Ovary (tissue), 9 donors: ENCODE results near the gene DPP3. TPM values are rescaled to one million over a fixed set of nuclear protein-coding genes. Genes with fewer than 3 reads are reported as not detected.

Experiments used
- DNase-seq, 5 donors: peaks; one replicate each; pipeline ENCODE4 v3.0.0-alpha.2; 2019 to 2020
- H3K27ac ChIP-seq, 2 donors: fragments of 200-600 bp; one replicate each; pipeline versions ENCODE4 v1.5.1 to v1.8.0; 2019 to 2022
- H3K27me3 ChIP-seq: fragments of 200-600 bp; one replicate; pipeline ENCODE4 v1.8.0; 2022
- H3K36me3 ChIP-seq: fragments of 200-600 bp; sonication (generic); one replicate; pipeline ENCODE4 v1.5.1; 2019
- H3K4me1 ChIP-seq: one replicate; pipeline ENCODE4 v1.8.1; 2013; ENCODE audit warnings: mild to moderate bottlenecking, moderate library complexity; ENCODE audit not compliant: insufficient read depth
- H3K4me3 ChIP-seq: fragments of 200-600 bp; sonication (generic); one replicate; pipeline ENCODE4 v1.5.1; 2017
- H3K9me3 ChIP-seq, 2 donors: fragments of 200-600 bp in 1 of 2; sonication (generic) in 1 of 2; one replicate each; pipeline versions ENCODE4 v1.5.1 to v1.8.1; 2013 to 2019; ENCODE audit warnings: mild to moderate bottlenecking in 1 of 2, moderate library complexity in 1 of 2
- CTCF ChIP-seq, 3 donors: fragments of 450-650 bp in 2 of 3; fragments of 200-600 bp in 1 of 3; IDR thresholded peaks; one replicate each; pipeline versions ENCODE4 v1.5.1 to v1.8.0; 2016 to 2022; ENCODE audit warnings: antibody characterized with exemption in 3 of 3, mild to moderate bottlenecking in 1 of 3
- EP300 ChIP-seq: sonication (generic); formaldehyde crosslinking; IDR thresholded peaks from one replicate; pipeline ENCODE4 v1.6.1; 2017; ENCODE audit warnings: antibody characterized with exemption
- POLR2A ChIP-seq: fragments of 450-650 bp; IDR thresholded peaks from one replicate; pipeline ENCODE4 v1.6.1; 2017; ENCODE audit warnings: antibody characterized with exemption, mild to moderate bottlenecking, moderate library complexity
- WGBS, 3 donors: extraction: QIAGEN DNeasy Blood & Tissue Kit in 1 of 3; methylation state at CpG; one replicate each; pipeline versions ENCODE4 v1.1.5 to v1.1.7; 2013 to 2017; 5-methylcytosine and 5-hydroxymethylcytosine counted together
- intact Hi-C, 4 donors: fragments of 100-400 bp; cut with DNase I; formaldehyde crosslinking; loops; one replicate each; pipeline versions ENCODE4 v1.11.0 to v1.15.1; 2022 to 2023
- polyA plus RNA-seq, 2 donors: library from polyadenylated mRNA; stranded (reverse); fragments of 200-250 nt in 1 of 2; fragments of 350-450 nt in 1 of 2; fragmentation: Illumina TruSeq in 1 of 2; extraction: RNeasy Lipid Tissue Mini Kit (QIAGEN cat#74804) in 1 of 2; gene quantifications; one replicate each; pipeline ENCODE4 v1.2.3, GENCODE V29; 2013 to 2014
- total RNA-seq, 7 donors: library from RNA; depleted of rRNA in 2 of 7; stranded (reverse); fragments of >200 nt in 2 of 7; fragmentation: NEBNext Ultra II Directional in 3 of 7; extraction: Animal tissue kit (Norgen Biotek cat#: 25700) in 3 of 7; gene quantifications; one replicate each; pipeline versions ENCODE4 v1.1.0 to v1.2.4, GENCODE V29; 2016 to 2023
- donor health status: DM: no; HTN: no; CAD: no; lungs with moderate emphysema.
- donor health status: DM: no; HTN: no; CAD: no.
- donor health status: Bipolar disorder and iron deficiency.
- donor health status: DM: yes; HTN: yes; CAD: no.
- donor health status: DM: no; HTN: no; CAD: no.
- donor health status: DM: yes; HTN: yes; CAD: no.

Gene DPP3
- total and polyA plus RNA-seq, 9 donors = 6.5 to 19.3 (median 11.5) TPM

- no peak overlapping the region for H3K27ac ChIP-seq
- no peak for TF ChIP-seq EP300
- no peak for TF ChIP-seq POLR2A
- TF ChIP-seq CTCF (IDR thresholded peaks at IDR 0.05) = no peak
- no peaks in the 10 kb centered on the region for H3K36me3 ChIP-seq
- no peak overlapping the region for H3K4me3 ChIP-seq
- no peak for DNase-seq
- no peaks in the 10 kb centered on the region for H3K27me3 ChIP-seq
- no peaks in the 10 kb centered on the region for H3K4me1 ChIP-seq
- intact Hi-C loops = no loop called here
- H3K9me3 ChIP-seq = no peaks in the 10 kb centered on the region
These were observed 33.2 kb upstream of the DPP3 start for GRCh38 chr11:66447012-66447411.

- WGBS, 3 donors = 74 to 85% (median 77%) methylated on average over 4 of the region's 4 CpGs
- H3K27ac ChIP-seq = no peak overlapping the region
- no peak for DNase-seq
- H3K4me3 ChIP-seq = no peak overlapping the region
- no peaks in the 10 kb centered on the region for H3K4me1 ChIP-seq
- intact Hi-C loops = no loop called here
- no peaks in the 10 kb centered on the region for H3K9me3 ChIP-seq
- TF ChIP-seq POLR2A (no peak), CTCF (IDR thresholded peaks at IDR 0.05) (no peak), EP300 (no peak)
- H3K36me3 ChIP-seq = no peaks in the 10 kb centered on the region
- H3K27me3 ChIP-seq = no peaks in the 10 kb centered on the region
These were observed 31.7 kb upstream of the DPP3 start for GRCh38 chr11:66448523-66448922.

GRCh38 chr11:66450560-66450959 is 29.7 kb upstream of the DPP3 start:
- DNase-seq = no peak
- no peaks in the 10 kb centered on the region for H3K9me3 ChIP-seq
- no peaks in the 10 kb centered on the region for H3K36me3 ChIP-seq
- no peak overlapping the region for H3K27ac ChIP-seq
- H3K4me3 ChIP-seq = no peak overlapping the region
- 67 to 75% (median 69%) methylated on average over 4 of the region's 4 CpGs for WGBS, 3 donors
- intact Hi-C loops = no loop called here
- no peaks in the 10 kb centered on the region for H3K27me3 ChIP-seq
- no peak for TF ChIP-seq CTCF (IDR thresholded peaks at IDR 0.05)
- TF ChIP-seq POLR2A = no peak
- TF ChIP-seq EP300 = no peak
- no peaks in the 10 kb centered on the region for H3K4me1 ChIP-seq

- no peak for DNase-seq
- Histone ChIP-seq H3K27ac (no peak overlapping the region), H3K36me3 (no peaks in the 10 kb centered on the region), H3K4me3 (no peak overlapping the region), H3K27me3 (no peaks in the 10 kb centered on the region), H3K9me3 (no peaks in the 10 kb centered on the region), H3K4me1 (no peaks in the 10 kb centered on the region)
- TF ChIP-seq POLR2A (no peak), CTCF (IDR thresholded peaks at IDR 0.05) (no peak), EP300 (no peak)
- 79 to 92% (median 84%) methylated on average over 4 of the region's 4 CpGs for WGBS, 3 donors
- intact Hi-C loops = no loop called here
These were observed 28.6 kb upstream of the DPP3 start for GRCh38 chr11:66451663-66452062.

- Histone ChIP-seq H3K27ac (no peak overlapping the region), H3K4me3 (no peak overlapping the region), H3K36me3 (no peaks in the 10 kb centered on the region), H3K27me3 (no peaks in the 10 kb centered on the region), H3K9me3 (no peaks in the 10 kb centered on the region), H3K4me1 (no peaks in the 10 kb centered on the region)
- DNase-seq = no peak
- intact Hi-C loops = no loop called here
- TF ChIP-seq POLR2A (no peak), CTCF (IDR thresholded peaks at IDR 0.05) (no peak), EP300 (no peak)
- 12 to 17% (median 13%) methylated on average over 6 of the region's 6 CpGs for WGBS, 3 donors
These were observed 26.0 kb upstream of the DPP3 start for GRCh38 chr11:66454247-66454646.
